IPS DF 6.9 (cell line): ENCODE measurements around the gene HIPK2.

Experiments
- DNase-seq: peaks from one replicate; pipeline ENCODE4 v3.0.0-alpha.2; 2013; ENCODE audit warnings: low read depth, low spot score
- H3K27ac ChIP-seq: one replicate; pipeline ENCODE4 v1.5.1; 2013; ENCODE audit warnings: low read length, control low read depth
- H3K27me3 ChIP-seq: 2 replicates; pipeline ENCODE4 v1.6.1; 2013; ENCODE audit warnings: mild to moderate bottlenecking, low read length; ENCODE audit not compliant: control insufficient read depth, insufficient read depth
- H3K36me3 ChIP-seq: 2 replicates; pipeline ENCODE4 v1.6.1; 2013; ENCODE audit warnings: low read length; ENCODE audit not compliant: control insufficient read depth, insufficient read depth
- H3K4me1 ChIP-seq: 2 replicates; pipeline ENCODE4 v1.6.1; 2013; ENCODE audit warnings: low read length; ENCODE audit not compliant: control insufficient read depth, insufficient read depth
- H3K4me3 ChIP-seq: 2 replicates; pipeline ENCODE4 v1.5.1; 2013; ENCODE audit warnings: mild to moderate bottlenecking, low read length
- H3K9me3 ChIP-seq: 2 replicates; pipeline ENCODE4 v1.6.1; 2013; ENCODE audit warnings: low read length, inconsistent platforms; ENCODE audit not compliant: control insufficient read depth, insufficient read depth
- WGBS: extraction: QIAGEN DNeasy Blood & Tissue Kit; methylation state at CpG from one replicate; pipeline ENCODE4 v1.1.7; 2013; ENCODE audit warnings: mixed read lengths, missing lambda C conversion rate; ENCODE audit not compliant: insufficient read length, insufficient coverage; 5-methylcytosine and 5-hydroxymethylcytosine counted together

Gene HIPK2

DNA sequence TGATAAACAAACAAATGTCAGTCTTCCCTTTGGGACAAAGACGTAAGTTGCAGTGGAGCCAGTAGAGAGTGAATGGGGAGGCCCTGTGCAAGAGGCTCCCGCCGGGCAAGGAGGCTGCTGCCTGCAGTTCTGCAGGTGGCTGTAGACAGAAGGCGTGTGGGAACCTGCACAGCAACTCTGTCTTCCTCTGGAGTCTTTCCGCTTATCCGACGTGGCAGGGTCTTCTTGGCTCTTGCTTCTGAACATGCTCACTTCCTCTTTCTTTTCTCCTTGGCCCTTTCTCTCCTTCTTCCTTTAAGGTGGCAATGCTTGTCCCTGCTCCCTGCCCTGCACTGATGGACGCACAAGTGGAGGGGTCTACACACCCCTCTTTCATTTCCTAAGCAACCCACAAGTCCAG lies 122.5 kb downstream of the HIPK2 start:
- H3K36me3 ChIP-seq, result no peaks in the 10 kb centered on the region; the same call in 1 of the 2 replicates
- 0 out of 2 replicates have a peak, but pooled peaks cover 2% of the 10 kb centered on the region for H3K4me1 ChIP-seq
- no peak overlapping the region for H3K27ac ChIP-seq
- H3K9me3 ChIP-seq, result no peaks in the 10 kb centered on the region
- WGBS, result no CpG with 5 or more reads among the region's 8 CpGs
- H3K27me3 ChIP-seq, result no peaks in the 10 kb centered on the region
- no peak overlapping the region for H3K4me3 ChIP-seq
- no peak for DNase-seq

DNA sequence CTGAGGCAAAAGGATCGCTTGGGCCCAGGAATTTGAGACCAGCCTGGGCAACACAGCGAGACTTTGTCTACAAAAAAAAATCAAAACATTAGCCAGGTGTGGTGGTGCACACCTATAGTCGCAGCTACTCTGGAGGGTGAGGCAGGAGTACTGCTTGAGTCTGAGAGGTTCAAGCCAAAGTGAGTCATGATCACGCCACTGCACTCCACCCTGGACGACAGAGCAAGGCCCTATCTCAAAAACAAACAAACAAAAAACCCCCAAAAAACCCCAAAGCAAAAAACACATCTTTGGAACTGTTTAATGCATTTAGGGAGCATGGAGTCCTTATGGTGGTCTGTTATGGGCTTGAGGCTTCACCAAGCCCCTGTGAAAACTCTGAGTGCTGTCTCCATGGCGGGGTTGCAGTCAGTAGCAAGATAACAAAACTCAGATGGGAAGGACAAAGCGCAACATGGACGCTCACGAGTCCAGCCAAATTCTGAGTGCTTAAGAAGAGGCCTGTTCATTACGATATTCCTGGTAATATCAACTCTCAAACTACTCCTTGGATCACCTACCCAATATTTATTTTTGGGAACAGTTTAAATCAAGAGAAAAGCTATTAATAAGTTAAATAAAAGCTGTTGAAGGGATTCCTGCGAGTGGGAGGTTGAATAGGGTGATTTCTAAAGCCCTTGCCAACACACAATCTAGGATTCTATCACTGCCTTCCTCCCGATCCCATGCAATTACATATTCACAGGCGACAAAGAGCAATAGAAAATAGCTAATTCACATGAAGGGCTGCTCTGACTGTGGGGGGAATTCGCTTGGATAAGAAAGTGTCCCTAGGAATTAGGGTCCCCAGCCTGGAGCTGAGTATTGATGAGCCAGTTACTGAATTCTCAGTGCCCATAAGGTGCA lies 123.3 kb downstream of the HIPK2 start:
- no peaks in the 10 kb centered on the region for H3K27me3 ChIP-seq
- no peak overlapping the region for H3K27ac ChIP-seq
- no peak for DNase-seq
- no peaks in the 10 kb centered on the region for H3K9me3 ChIP-seq
- H3K36me3 ChIP-seq, result no peaks in the 10 kb centered on the region; the same call in 1 of the 2 replicates
- no CpG with 5 or more reads among the region's 14 CpGs for WGBS
- 0 out of 2 replicates have a peak, but pooled peaks cover 2% of the 10 kb centered on the region for H3K4me1 ChIP-seq
- no peak overlapping the region for H3K4me3 ChIP-seq

DNA sequence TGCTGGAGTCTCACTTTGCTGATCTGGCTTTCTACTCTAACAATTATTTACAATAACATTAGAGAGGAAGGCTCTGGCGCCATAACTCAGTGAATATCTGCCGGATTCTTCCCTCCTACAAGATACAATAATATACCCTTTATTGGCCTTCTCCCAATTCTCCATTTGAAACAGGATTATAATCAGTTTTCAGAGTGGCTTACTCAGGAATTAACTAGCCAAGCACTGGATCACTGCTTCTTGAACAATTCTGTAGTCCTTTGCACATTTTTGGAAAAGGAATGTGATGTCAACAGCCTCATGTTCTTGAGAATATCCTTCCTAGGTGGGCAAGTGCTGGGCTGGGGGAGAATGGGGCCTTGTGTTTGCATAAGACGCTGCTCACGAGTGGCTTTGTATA lies 125.9 kb downstream of the HIPK2 start:
- H3K4me3 ChIP-seq, result no peak overlapping the region
- no peaks in the 10 kb centered on the region for H3K9me3 ChIP-seq
- H3K27ac ChIP-seq, result no peak overlapping the region
- H3K27me3 ChIP-seq, result no peaks in the 10 kb centered on the region
- no peaks in the 10 kb centered on the region; the same call in 1 of the 2 replicates for H3K36me3 ChIP-seq
- no peak for DNase-seq
- peaks cover 4% of the 10 kb centered on the region; the same call in 1 of the 2 replicates for H3K4me1 ChIP-seq
- no CpG with 5 or more reads among the region's 4 CpGs for WGBS

- no peak overlapping the region for H3K27ac ChIP-seq
- no peaks in the 10 kb centered on the region for H3K27me3 ChIP-seq
- WGBS, result no CpG with 5 or more reads among the region's 6 CpGs
- H3K36me3 ChIP-seq, result no peaks in the 10 kb centered on the region; the same call in 1 of the 2 replicates
- H3K4me3 ChIP-seq, result no peak overlapping the region
- H3K4me1 ChIP-seq, result peaks cover 4% of the 10 kb centered on the region; the same call in 1 of the 2 replicates
- no peaks in the 10 kb centered on the region for H3K9me3 ChIP-seq
- no peak for DNase-seq
Observed at GRCh38 chr7:139651308-139651707, 126.5 kb downstream of the HIPK2 start.

DNA sequence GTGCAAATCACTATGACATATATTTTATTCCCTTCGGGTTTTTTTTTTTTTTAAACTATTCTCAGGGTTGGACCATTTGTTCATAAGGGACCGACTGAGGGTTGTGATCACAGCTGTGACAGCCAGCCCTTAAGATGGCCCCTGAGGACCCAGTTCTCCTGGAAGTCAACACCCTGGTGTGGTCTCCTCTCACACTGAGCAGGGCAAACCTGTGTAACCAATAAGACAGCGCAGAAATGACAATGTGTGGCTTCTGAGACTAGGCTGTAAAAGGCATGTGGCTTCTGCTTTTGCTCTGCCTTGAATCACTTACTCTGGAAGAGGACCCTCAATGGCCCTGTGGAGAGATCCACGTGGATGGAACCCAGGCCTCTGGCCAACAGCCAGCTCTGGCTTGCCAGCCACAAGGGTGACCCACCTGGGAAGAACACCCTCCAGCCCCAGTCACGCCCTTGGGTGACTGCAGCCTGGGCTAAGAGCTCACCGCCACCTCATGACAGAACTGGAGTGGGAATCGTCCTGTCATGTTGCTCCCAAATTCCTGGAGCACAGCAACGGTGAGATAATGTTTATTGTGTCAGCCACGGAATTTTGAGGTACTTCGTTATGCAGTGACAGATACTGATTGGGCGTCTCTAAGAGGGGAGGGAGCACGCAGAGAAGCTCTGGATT lies 127.2 kb downstream of the HIPK2 start:
- Histone ChIP-seq H3K4me3 (no peak overlapping the region), H3K4me1 (peaks cover 4% of the 10 kb centered on the region; the same call in 1 of the 2 replicates)
- WGBS, result no CpG with 5 or more reads among the region's 12 CpGs

DNA sequence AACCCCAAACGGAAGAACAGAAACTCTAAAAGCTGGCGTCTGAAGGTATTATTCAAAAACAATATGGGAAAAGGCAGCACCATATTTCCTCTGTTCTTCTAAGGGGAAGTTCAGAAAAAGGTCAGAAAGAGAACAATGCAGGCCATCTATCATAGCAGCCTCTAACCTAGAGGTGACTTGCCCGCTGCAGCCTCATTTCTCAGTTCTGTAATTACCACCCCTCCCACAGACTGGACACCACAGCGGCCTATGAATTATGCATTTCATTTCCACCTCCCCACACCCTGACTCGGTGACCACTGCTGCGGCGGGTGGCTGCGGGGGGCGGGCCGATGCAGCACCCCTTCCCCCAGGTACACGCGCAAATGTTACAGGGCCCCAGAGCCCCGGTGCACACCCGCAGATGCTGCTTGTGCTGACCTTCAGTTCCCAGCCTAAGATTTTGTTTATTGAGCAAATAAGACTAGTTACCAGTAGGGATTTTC lies 128.8 kb downstream of the HIPK2 start:
- no peak for DNase-seq
- H3K27me3 ChIP-seq, result no peaks in the 10 kb centered on the region
- no CpG with 5 or more reads among the region's 14 CpGs for WGBS

More for the DNA sequence above, 127.2 kb downstream of the HIPK2 start:
- no peaks in the 10 kb centered on the region; the same call in 1 of the 2 replicates for H3K36me3 ChIP-seq
- no peaks in the 10 kb centered on the region for H3K27me3 ChIP-seq
- DNase-seq, result no peak
- H3K9me3 ChIP-seq, result no peaks in the 10 kb centered on the region
- H3K27ac ChIP-seq, result no peak overlapping the region

DNA sequence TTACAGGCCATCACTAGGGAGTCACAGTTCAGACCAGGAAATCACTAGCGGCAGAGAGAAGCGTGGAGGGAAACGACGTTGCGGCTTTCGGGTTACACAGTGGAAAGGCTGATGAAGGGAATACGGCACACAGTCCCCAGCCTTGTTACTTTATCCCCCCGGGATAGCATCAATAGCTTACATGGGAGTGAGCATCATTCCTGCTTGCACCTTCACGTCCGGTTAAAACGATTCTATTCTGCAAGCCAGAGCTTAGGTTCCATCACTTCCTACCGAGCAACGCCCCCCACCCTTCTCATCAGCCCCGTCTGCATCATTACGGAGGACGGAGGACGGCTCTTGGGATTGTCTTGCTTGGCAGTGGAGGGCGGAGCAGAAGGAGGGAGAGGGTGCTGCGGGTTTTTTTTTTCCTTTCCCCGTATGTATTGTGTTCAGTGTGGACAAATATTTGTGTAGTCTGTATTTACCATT lies 129.4 kb downstream of the HIPK2 start:
- Histone ChIP-seq H3K27ac (no peak overlapping the region), H3K36me3 (no peaks in the 10 kb centered on the region; the same call in 1 of the 2 replicates), H3K4me3 (no peak overlapping the region), H3K27me3 (no peaks in the 10 kb centered on the region), H3K4me1 (peaks cover 6% of the 10 kb centered on the region), H3K9me3 (no peaks in the 10 kb centered on the region)
- WGBS, result no CpG with 5 or more reads among the region's 20 CpGs
- no peak for DNase-seq

More for the DNA sequence above, 128.8 kb downstream of the HIPK2 start:
- no peaks in the 10 kb centered on the region for H3K9me3 ChIP-seq
- no peak overlapping the region for H3K27ac ChIP-seq
- peaks cover 6% of the 10 kb centered on the region for H3K4me1 ChIP-seq
- no peaks in the 10 kb centered on the region; the same call in 1 of the 2 replicates for H3K36me3 ChIP-seq
- no peak overlapping the region for H3K4me3 ChIP-seq

DNA sequence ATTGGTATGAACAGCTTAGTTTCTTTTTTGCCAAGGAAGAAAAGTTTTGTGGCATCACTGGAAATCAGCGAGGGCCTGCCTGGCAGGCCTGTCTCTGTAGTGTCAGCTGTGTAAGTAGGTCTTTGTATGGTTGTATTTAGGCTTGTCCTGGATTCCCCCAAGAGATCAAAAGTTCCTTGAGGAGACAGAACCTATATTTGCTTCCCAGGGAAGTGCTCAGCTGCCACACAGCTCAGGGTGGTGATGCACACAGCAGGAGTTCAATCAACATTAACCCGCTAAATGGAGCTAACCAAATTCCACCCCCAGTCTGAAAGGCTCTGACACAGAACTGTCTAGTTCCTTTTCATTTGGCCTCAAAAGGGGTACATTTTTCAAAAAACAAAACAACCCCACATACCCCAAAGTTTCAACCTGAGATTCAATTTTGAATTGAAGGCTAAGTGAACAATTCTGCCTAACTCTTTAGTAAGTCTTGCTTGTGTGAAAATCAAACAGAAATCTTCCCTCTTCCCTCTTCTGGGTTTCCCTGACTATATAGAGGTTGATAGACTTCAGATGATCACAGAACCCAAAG lies 129.9 kb downstream of the HIPK2 start:
- DNase-seq, result no peak
- H3K27me3 ChIP-seq, result no peaks in the 10 kb centered on the region
- H3K27ac ChIP-seq, result no peak overlapping the region
- H3K9me3 ChIP-seq, result no peaks in the 10 kb centered on the region
- H3K36me3 ChIP-seq, result no peaks in the 10 kb centered on the region; the same call in 1 of the 2 replicates
- peaks cover 6% of the 10 kb centered on the region for H3K4me1 ChIP-seq
- WGBS, result no CpG with 5 or more reads among the region's 2 CpGs
- H3K4me3 ChIP-seq, result no peak overlapping the region

- no peak overlapping the region for H3K27ac ChIP-seq
- no peak overlapping the region for H3K4me3 ChIP-seq
- no peak for DNase-seq
- H3K4me1 ChIP-seq, result peaks cover 6% of the 10 kb centered on the region
- H3K9me3 ChIP-seq, result no peaks in the 10 kb centered on the region
- no CpG with 5 or more reads among the region's 4 CpGs for WGBS
- H3K27me3 ChIP-seq, result no peaks in the 10 kb centered on the region
- H3K36me3 ChIP-seq, result no peaks in the 10 kb centered on the region; the same call in 1 of the 2 replicates
Observed at GRCh38 chr7:139647085-139647484, 130.7 kb downstream of the HIPK2 start.

- H3K9me3 ChIP-seq, result no peaks in the 10 kb centered on the region
- H3K27me3 ChIP-seq, result no peaks in the 10 kb centered on the region
- H3K36me3 ChIP-seq, result no peaks in the 10 kb centered on the region; the same call in 1 of the 2 replicates
- H3K4me1 ChIP-seq, result peaks cover 6% of the 10 kb centered on the region
- no peak for DNase-seq
- H3K4me3 ChIP-seq, result no peak overlapping the region
- WGBS, result no CpG with 5 or more reads among the region's 4 CpGs
- H3K27ac ChIP-seq, result no peak overlapping the region
Observed at GRCh38 chr7:139646566-139646965, 131.2 kb downstream of the HIPK2 start.
